ENCODE measurements around the gene ST8SIA1.

The ST8SIA1 gene

DNA sequence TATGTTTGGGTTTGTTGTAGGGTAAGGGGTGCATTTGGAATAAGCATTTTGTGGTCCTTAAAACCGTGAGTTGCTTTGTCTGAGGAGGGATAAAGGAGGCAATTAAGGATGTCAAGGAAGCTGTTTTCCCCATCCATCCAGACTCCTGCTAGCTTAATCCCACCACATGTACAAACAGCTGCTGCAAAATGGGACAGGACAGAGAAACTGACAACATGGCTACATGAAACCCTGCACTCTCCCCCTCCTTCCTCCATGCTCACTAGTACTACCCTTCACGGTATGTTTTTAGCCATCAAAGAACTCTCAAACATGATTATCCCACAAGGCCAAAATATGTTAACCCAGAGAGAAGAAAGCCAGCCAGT is 20.6 kb downstream of the ST8SIA1 start:
- intact Hi-C loops (cut with micrococcal nuclease): no loop called here
- H3K27me3 Mint-ChIP-seq: peaks cover 20% of the 10 kb centered on the region
- no peak overlapping the region for H3K27ac Mint-ChIP-seq
- H3K4me1 Mint-ChIP-seq (ENCODE audit: low read depth): peaks cover 5% of the 10 kb centered on the region
- no peaks in the 10 kb centered on the region for H3K36me3 Mint-ChIP-seq (ENCODE audit: low read depth)
- no peaks in the 10 kb centered on the region for H3K9me3 Mint-ChIP-seq
- H3K4me3 Mint-ChIP-seq: no peak overlapping the region

- intact Hi-C loops (cut with micrococcal nuclease): no loop called here
- Mint-ChIP-seq H3K4me3 (no peak overlapping the region), H3K9me3 (no peaks in the 10 kb centered on the region), H3K27me3 (peaks cover 20% of the 10 kb centered on the region), H3K36me3 (ENCODE audit: low read depth) (no peaks in the 10 kb centered on the region), H3K27ac (no peak overlapping the region), H3K4me1 (ENCODE audit: low read depth) (peaks cover 4% of the 10 kb centered on the region)
Observed at GRCh38 chr12:22313286-22313962, 21.1 kb downstream of the ST8SIA1 start.

DNA sequence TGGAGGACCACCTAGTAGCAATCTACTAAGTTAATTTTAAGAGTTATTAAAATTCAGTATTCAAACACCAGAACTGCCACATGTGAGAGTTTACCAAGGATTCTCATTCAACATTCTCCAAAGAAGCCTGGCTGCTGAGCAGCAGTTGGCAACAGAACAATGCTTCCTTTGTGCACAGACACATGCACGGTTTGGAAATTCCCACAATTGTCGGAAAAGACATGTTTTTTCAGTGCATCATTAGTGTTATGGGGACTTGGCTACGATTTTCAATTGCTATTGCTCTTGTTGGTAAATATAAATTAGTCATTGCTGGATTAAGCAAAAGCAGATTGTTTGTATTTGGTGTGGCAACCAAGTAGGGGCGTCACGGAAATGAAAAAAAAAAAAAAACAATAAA is 22.2 kb downstream of the ST8SIA1 start:
- peaks cover 20% of the 10 kb centered on the region for H3K27me3 Mint-ChIP-seq
- H3K36me3 Mint-ChIP-seq (ENCODE audit: low read depth): no peaks in the 10 kb centered on the region
- intact Hi-C loops (cut with micrococcal nuclease): no loop called here
- no peaks in the 10 kb centered on the region for H3K9me3 Mint-ChIP-seq
- H3K4me3 Mint-ChIP-seq: no peak overlapping the region
- no peak overlapping the region for H3K27ac Mint-ChIP-seq
- peaks cover 3% of the 10 kb centered on the region for H3K4me1 Mint-ChIP-seq (ENCODE audit: low read depth)

DNA sequence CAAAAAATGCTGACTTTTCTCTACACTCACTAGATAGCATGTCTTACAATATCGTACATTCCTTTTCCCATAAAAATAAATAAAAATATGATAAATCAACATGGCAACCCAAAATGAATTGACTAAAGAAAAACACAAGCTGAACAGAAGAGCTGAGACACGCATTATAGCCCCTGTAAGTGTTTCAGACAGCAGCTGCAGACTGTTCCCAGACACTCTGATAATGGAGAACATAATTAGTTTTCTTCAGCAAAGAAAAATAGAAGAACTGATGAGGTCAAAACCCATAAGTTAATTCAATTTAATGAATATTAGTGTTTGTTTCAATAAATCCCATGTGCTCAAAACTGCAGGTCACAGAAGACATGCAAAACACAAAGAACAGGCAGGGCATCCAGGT is 23.8 kb downstream of the ST8SIA1 start:
- intact Hi-C loops (cut with micrococcal nuclease): no loop called here
- Mint-ChIP-seq H3K27ac (no peak overlapping the region), H3K27me3 (peaks cover 15% of the 10 kb centered on the region), H3K36me3 (ENCODE audit: low read depth) (no peaks in the 10 kb centered on the region), H3K4me3 (no peak overlapping the region), H3K9me3 (peaks cover 9% of the 10 kb centered on the region), H3K4me1 (ENCODE audit: low read depth) (peaks cover 4% of the 10 kb centered on the region)

DNA sequence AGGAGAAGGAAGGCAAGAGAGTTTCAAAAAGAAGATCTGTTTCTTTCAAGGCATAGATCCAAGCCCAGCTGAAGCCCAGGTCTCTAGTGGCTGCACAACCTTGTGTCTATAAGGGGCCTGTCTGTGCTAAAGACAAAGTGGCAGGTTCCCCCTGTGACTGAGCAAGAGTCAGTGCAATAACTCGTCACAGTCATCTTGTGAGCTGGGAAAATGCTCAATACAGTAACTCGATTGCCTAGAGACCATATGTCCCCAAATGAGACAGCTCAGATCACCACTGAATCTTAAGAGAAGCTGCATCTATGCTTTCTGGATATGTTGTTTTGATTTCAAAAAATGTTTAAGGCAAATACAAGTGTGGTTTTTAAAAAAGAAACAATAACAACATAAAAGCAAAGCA is 24.2 kb downstream of the ST8SIA1 start:
- Mint-ChIP-seq H3K4me1 (ENCODE audit: low read depth) (peaks cover 4% of the 10 kb centered on the region), H3K27me3 (peaks cover 13% of the 10 kb centered on the region), H3K9me3 (peaks cover 9% of the 10 kb centered on the region), H3K27ac (no peak overlapping the region), H3K4me3 (no peak overlapping the region), H3K36me3 (ENCODE audit: low read depth) (no peaks in the 10 kb centered on the region)
- intact Hi-C loops (cut with micrococcal nuclease): no loop called here

GRCh38 chr12:22307811-22308210 is 26.7 kb downstream of the ST8SIA1 start:
- Mint-ChIP-seq H3K36me3 (ENCODE audit: low read depth) (no peaks in the 10 kb centered on the region), H3K4me3 (no peak overlapping the region), H3K27ac (no peak overlapping the region), H3K27me3 (peaks cover 2% of the 10 kb centered on the region), H3K9me3 (peaks cover 9% of the 10 kb centered on the region), H3K4me1 (ENCODE audit: low read depth) (peaks cover 4% of the 10 kb centered on the region)
- intact Hi-C loops (cut with micrococcal nuclease): no loop called here

DNA sequence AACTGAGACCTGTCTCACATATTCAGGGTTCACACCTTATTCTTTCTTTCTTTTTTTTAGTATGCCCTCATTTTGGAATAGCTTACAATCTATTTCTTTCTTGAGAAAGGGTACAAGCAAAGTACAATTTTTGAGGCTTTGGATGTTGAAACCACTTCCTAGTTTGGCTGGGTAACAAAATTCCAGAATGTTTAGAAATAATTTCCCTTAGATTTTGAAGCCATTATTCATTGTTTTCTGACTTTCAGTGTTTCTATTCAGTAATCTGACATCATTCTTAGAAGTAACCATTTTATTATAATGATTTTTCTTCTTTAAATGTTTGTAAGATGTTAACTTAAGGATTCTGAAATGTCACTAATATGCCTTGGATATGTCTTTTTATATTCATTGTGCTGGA is 28.2 kb downstream of the ST8SIA1 start:
- peaks cover 9% of the 10 kb centered on the region for H3K9me3 Mint-ChIP-seq
- peaks cover 4% of the 10 kb centered on the region for H3K4me1 Mint-ChIP-seq (ENCODE audit: low read depth)
- intact Hi-C loops (cut with micrococcal nuclease): no loop called here
- H3K4me3 Mint-ChIP-seq: no peak overlapping the region
- no peaks in the 10 kb centered on the region for H3K36me3 Mint-ChIP-seq (ENCODE audit: low read depth)
- peaks cover 2% of the 10 kb centered on the region for H3K27me3 Mint-ChIP-seq
- H3K27ac Mint-ChIP-seq: no peak overlapping the region

GRCh38 chr12:22304341-22304740 is 30.2 kb downstream of the ST8SIA1 start:
- intact Hi-C loops (cut with micrococcal nuclease): no loop called here
- Mint-ChIP-seq H3K4me1 (ENCODE audit: low read depth) (peaks cover 4% of the 10 kb centered on the region), H3K27ac (no peak overlapping the region), H3K27me3 (no peaks in the 10 kb centered on the region), H3K9me3 (peaks cover 17% of the 10 kb centered on the region), H3K4me3 (no peak overlapping the region), H3K36me3 (ENCODE audit: low read depth) (no peaks in the 10 kb centered on the region)

GRCh38 chr12:22299294-22299912 is 35.1 kb downstream of the ST8SIA1 start:
- H3K4me3 Mint-ChIP-seq: no peak overlapping the region
- H3K36me3 Mint-ChIP-seq (ENCODE audit: low read depth): no peaks in the 10 kb centered on the region
- H3K9me3 Mint-ChIP-seq: peaks cover 22% of the 10 kb centered on the region
- no peaks in the 10 kb centered on the region for H3K4me1 Mint-ChIP-seq (ENCODE audit: low read depth)
- peaks cover 3% of the 10 kb centered on the region for H3K27me3 Mint-ChIP-seq
- intact Hi-C loops (cut with micrococcal nuclease): no loop called here
- no peak overlapping the region for H3K27ac Mint-ChIP-seq

- peaks cover 11% of the 10 kb centered on the region for H3K4me1 Mint-ChIP-seq (ENCODE audit: low read depth)
- H3K27ac Mint-ChIP-seq: no peak overlapping the region
- no peak overlapping the region for H3K4me3 Mint-ChIP-seq
- no peaks in the 10 kb centered on the region for H3K36me3 Mint-ChIP-seq (ENCODE audit: low read depth)
- intact Hi-C loops (cut with micrococcal nuclease): no loop called here
- H3K9me3 Mint-ChIP-seq: no peaks in the 10 kb centered on the region
- peaks cover 15% of the 10 kb centered on the region for H3K27me3 Mint-ChIP-seq
Observed at GRCh38 chr12:22289250-22289649, 45.3 kb downstream of the ST8SIA1 start.

GRCh38 chr12:22287776-22288621 is 46.5 kb downstream of the ST8SIA1 start:
- H3K36me3 Mint-ChIP-seq (ENCODE audit: low read depth): no peaks in the 10 kb centered on the region
- H3K4me1 Mint-ChIP-seq (ENCODE audit: low read depth): peaks cover 11% of the 10 kb centered on the region
- H3K9me3 Mint-ChIP-seq: no peaks in the 10 kb centered on the region
- no peak overlapping the region for H3K27ac Mint-ChIP-seq
- peaks cover 16% of the 10 kb centered on the region for H3K27me3 Mint-ChIP-seq
- no peak overlapping the region for H3K4me3 Mint-ChIP-seq
- intact Hi-C loops (cut with micrococcal nuclease): no loop called here

DNA sequence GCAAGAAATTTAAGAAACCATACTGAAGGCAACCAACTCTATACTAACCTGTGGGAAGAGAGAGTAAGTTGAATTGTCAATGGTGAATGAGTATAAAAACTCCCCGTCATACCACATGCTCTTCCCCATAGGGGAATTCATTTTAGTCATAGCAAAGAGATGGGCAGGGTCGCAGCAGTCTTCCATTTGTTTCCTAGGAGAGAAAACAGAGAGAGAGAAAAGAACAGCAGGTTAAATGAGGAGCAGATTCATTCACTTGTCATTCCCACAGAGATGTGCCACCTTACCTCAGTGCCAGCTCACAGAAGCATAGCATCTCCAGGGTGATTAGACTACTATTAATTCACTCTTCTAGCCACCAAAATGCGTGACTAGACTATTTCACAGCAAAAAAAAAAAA is 47.4 kb downstream of the ST8SIA1 start:
- Mint-ChIP-seq H3K27ac (no peak overlapping the region), H3K4me3 (no peak overlapping the region)

GRCh38 chr12:22286569-22286968 is 47.9 kb downstream of the ST8SIA1 start:
- Mint-ChIP-seq H3K27me3 (peaks cover 16% of the 10 kb centered on the region), H3K36me3 (ENCODE audit: low read depth) (no peaks in the 10 kb centered on the region), H3K9me3 (no peaks in the 10 kb centered on the region), H3K27ac (no peak overlapping the region), H3K4me1 (ENCODE audit: low read depth) (peaks cover 11% of the 10 kb centered on the region), H3K4me3 (no peak overlapping the region)
- intact Hi-C loops (cut with micrococcal nuclease): no loop called here

More for the DNA sequence above, 47.4 kb downstream of the ST8SIA1 start:
- H3K9me3 Mint-ChIP-seq: no peaks in the 10 kb centered on the region
- H3K36me3 Mint-ChIP-seq (ENCODE audit: low read depth): no peaks in the 10 kb centered on the region
- peaks cover 11% of the 10 kb centered on the region for H3K4me1 Mint-ChIP-seq (ENCODE audit: low read depth)
- intact Hi-C loops (cut with micrococcal nuclease): no loop called here
- peaks cover 16% of the 10 kb centered on the region for H3K27me3 Mint-ChIP-seq

- Mint-ChIP-seq H3K27ac (no peak overlapping the region), H3K9me3 (no peaks in the 10 kb centered on the region), H3K27me3 (peaks cover 16% of the 10 kb centered on the region), H3K36me3 (ENCODE audit: low read depth) (no peaks in the 10 kb centered on the region), H3K4me3 (no peak overlapping the region), H3K4me1 (ENCODE audit: low read depth) (peaks cover 11% of the 10 kb centered on the region)
- intact Hi-C loops (cut with micrococcal nuclease): no loop called here
Observed at GRCh38 chr12:22285846-22286245, 48.7 kb downstream of the ST8SIA1 start.
